NCI-H2171 (cell line): Measurements from ENCODE around the gene RHEBL1.
"Not testable (repeated sequence)": the region's sequence is repeated elsewhere in the genome, so short reads cannot be mapped to it uniquely, and the experiment has no call there.

Source experiments
- DNase-seq: peaks from one replicate; lab custom pipeline; 2025; lab: John Stamatoyannopoulos, UW

Gene RHEBL1

GRCh38 chr12:49089821-49090773 is 20.3 kb upstream of the RHEBL1 start:
- DNase-seq = no peak

GRCh38 chr12:49088932-49089330 is 19.2 kb upstream of the RHEBL1 start:
- DNase-seq = no peak

- peak; percentile 87 for DNase-seq
Measured at GRCh38 chr12:49088150-49088931, 18.6 kb upstream of the RHEBL1 start.

- no peak for DNase-seq
Measured at GRCh38 chr12:49086116-49086515, 16.3 kb upstream of the RHEBL1 start.

GRCh38 chr12:49084438-49084837 is 14.7 kb upstream of the RHEBL1 start:
- DNase-seq = no peak

GRCh38 chr12:49079793-49080192 is 10.0 kb upstream of the RHEBL1 start:
- no peak for DNase-seq

DNA sequence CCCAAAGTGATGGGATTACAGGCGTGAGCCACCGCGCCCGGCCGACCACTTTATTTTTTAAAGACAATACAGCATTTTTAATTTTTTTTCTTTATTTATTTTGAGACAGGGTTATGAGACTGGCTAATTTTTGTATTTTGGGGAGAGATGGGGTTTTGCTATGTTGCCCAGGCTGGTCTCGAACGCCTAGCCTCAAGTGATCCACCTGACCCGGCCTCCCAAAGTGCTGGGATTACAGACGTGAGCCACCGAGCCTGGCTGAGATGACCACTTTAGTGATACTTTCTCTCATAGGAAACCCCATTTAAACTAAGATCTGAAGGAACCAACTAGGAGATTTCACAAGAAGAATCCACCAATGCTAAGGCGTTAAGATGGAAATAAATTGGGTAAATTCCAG is 1.2 kb upstream of the RHEBL1 start:
- DNase-seq = no peak

DNA sequence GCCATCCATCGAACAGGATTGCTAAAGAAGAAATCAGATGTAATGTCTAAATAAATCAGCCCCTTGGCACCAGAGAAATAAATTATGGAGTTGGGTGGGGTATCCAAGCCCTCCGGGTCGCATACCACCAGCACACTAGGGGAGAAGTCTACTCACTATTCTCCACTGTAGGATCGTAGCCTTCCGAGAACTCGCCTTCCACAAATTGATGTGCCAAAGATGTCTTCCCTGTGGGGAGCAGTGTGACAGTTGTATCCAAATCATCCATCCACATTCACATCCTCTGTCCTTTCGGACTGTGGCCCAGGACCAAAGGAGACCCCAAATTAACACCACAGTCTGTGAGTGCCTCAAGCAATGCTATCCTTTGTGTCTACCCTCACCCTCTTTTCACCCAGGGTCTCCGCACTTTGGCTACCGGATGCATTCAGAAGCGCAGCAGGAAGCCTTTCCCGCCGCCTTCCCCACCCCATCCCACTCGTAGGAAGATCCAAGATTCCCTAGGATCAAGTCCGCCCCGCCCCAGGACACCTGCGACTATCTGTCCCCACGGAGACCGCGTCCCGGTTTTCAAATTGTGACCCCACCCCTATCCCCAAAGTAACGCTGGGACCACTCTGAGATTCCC is 786 bp downstream of the RHEBL1 start:
- DNase-seq = peak; percentile 5

DNA sequence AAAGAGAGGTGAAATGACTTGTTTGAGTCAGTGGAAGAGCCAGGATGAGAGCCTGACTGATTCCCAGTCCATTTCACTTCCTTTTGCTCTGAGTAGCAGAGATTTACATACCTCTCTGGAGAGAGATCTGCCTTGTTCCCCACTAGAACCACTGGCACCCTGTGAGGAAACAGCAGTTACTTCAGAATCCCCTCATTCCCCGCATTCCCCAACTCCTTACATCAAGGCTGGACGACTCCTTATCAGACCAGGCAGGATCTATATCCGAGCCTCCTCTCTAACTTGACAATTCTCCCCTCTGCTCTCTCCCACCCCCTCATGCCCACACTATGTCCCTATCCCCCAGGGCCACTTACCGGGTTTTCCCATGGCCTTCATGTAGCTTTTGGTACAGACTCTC is 3.7 kb downstream of the RHEBL1 start:
- no peak for DNase-seq

DNA sequence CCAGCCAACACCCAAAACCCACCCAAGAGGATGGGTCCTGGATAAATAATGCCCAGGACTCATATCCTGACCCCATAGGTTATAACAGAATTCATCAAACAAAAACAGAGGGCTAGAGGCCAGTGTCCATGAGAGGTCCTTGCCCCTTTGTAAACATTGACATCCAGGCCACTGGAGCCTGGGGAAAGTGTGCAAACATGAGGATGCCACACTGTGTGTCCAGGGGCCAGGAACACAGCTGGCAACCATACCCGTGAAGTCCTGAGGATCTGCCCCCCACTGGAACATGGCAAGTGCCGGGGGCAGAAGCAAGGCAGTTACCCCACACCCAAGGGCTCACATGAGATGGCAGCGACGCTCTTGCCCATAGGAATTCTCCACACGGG is 5.0 kb downstream of the RHEBL1 start:
- no peak for DNase-seq

DNA sequence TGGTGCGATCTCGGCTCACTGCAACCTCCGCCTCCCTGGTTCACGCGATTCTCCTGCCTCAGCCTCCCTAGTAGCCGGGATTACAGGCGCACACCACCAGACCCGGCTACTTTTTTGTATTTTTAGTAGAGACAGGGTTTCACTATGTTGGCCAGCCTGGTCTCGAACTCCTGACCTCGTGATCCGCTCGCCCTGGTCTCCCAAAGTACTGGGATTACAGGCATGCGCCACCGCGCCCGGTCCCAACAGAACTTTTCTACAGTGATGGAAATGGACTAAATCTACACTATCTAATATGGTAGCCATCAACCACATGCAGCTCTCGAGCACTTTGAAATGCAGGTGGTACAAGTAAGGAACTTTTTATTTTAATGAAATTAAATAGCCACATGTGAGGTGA is 7.9 kb downstream of the RHEBL1 start:
- DNase-seq = not testable (repeated sequence)

DNA sequence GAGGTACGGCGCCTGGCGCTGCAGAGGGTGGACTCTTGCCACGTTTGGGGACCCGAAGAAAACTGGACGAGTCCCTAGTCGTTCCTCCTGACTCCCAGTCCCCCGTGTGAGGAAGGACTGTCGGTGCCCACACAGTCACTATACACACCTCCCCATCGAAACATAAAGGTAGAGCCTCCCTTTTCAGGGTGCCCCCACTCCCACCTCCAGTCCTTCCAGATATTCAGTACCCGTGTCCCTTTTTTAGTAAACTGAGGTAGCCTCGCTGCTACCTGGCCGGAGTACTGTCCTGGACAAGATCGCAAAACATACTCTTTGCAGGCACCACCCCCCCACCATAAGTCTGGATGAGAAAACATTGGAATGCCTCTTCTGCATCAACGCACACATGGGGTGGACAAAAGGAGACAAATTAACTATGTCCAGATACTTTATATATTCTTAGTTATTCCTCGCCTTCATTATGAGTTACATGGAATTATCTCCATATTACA is 8.6 kb downstream of the RHEBL1 start:
- DNase-seq = no peak

DNA sequence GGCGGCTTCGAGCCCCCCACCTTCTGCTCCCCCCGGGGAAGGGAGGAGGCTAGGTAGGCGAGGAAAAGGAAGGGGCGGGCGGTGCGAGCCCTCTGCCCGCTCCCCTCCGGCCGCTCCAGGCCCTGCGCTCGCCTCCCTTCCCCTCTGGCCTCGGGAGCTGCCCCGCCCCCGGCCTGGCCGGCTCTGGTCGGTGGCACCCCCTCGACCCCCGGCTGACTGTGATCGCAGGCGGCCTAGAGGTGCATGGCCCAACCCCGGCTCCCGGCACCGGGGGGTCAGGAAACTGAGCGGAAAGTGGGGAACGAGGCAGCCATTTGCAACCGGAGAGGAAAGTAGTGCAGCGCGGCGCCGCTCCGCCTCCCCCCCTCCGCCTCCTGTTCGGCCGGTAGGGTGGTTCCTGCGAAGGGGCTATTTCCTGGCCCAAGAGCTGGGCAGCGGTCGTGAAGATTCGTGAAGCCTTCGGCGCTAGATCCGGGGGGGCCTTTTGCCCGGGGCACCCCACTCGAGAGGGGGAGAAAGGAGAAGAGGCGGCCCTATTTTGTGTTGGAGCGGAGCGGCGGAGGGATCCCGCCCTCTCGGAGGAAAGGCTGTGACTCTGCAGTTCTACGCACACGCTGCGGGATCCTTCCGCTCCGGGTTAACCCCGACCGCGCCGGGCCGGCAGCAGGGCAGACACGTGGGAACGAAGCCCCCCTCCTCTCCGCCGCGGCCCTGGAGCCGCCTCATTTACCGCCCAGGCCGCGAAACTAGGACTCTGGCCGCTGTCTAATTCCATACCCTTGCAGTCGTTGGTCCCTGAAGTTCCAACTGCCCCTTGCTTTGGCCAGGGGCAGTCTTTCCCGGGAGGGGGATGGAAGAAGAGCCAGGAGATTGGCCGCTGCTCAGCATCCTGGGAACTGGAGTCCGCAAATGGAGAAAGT is 9.3 kb downstream of the RHEBL1 start, which contains the start of gene KMT2D:
TSS of gene KMT2D (minus strand) at position 558 of the 920 bp plus-strand sequence. CDS start 5,470 bp downstream, outside the sequence.
- peak; percentile 98 for DNase-seq

- peak; percentile 41 for DNase-seq
Measured at GRCh38 chr12:49059299-49060171, 10.2 kb downstream of the RHEBL1 start.

DNA sequence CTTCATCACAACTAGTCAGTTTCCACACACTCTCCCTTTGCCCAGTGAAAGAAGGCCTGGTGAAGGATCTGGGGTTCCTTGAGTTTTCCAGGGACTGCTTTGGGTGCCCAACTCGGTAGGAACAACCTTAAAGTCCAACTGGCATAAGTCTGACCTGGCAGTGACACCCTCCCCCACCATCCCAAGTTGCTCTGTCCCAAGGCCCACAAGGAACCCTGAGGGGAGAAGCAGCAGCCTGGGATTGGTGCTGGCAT is 10.8 kb downstream of the RHEBL1 start:
- DNase-seq = no peak

- no peak for DNase-seq
Measured at GRCh38 chr12:49058366-49059044, 11.3 kb downstream of the RHEBL1 start.

GRCh38 chr12:49057888-49058287 is 11.9 kb downstream of the RHEBL1 start:
- DNase-seq = no peak

GRCh38 chr12:49055978-49056754 is 13.6 kb downstream of the RHEBL1 start:
- no peak for DNase-seq

- DNase-seq = no peak
Measured at GRCh38 chr12:49055092-49055491, 14.7 kb downstream of the RHEBL1 start.
